Measurements from ENCODE around the gene ASCL1.

The ASCL1 gene

GRCh38 chr12:102953221-102953620 is 4.3 kb upstream of the ASCL1 start:
- DNase-seq: no peak

DNA sequence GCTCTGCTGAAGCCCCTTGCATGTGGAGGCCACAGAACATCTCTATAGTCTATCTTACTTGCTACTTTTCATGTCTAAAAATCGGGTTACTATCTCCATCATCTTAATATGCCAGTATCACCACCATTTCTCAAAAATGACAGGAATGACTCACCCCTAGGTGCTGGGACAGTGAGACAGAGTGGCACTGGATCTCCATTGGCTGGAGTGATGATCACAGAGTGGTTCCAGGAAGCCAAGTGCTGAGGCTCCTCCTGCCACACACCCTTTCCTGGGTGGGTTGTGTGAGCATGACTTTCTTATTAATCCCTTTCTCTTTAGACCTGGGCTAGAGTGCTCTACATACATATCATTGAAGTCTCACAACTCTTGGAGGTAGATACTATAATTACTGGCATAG is 3.3 kb upstream of the ASCL1 start:
- no peak for DNase-seq

- no peak for DNase-seq
Measured at GRCh38 chr12:102955926-102956737, 1.3 kb upstream of the ASCL1 start.

DNA sequence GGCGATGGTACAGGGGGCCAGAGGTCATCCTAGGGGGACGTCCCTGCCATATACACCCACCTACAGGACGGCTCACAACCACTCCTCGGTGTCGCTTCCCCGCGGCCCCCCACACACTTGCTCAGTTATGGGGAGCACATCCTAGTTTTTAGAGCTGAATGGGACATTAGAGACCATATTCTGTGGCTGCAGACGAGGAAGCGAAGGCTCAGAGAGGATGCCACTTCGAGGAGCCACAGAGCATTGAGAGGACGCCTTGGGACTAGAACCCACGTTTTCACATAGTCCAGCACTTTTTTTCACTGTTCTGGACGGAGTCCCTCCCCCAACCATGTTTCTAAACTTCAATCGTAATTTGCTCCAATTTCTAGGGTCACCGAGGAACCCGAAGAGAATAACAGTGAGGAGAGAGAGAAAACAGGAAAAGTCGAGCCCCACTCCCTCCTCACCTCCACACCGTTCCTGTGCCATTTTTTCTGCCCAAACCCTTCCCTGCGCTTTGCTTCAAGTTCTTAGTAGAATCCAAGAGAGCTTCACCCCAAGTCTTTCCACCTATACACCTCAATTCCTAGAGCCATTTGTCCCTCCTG is 641 bp upstream of the ASCL1 start:
- DNase-seq: no peak

DNA sequence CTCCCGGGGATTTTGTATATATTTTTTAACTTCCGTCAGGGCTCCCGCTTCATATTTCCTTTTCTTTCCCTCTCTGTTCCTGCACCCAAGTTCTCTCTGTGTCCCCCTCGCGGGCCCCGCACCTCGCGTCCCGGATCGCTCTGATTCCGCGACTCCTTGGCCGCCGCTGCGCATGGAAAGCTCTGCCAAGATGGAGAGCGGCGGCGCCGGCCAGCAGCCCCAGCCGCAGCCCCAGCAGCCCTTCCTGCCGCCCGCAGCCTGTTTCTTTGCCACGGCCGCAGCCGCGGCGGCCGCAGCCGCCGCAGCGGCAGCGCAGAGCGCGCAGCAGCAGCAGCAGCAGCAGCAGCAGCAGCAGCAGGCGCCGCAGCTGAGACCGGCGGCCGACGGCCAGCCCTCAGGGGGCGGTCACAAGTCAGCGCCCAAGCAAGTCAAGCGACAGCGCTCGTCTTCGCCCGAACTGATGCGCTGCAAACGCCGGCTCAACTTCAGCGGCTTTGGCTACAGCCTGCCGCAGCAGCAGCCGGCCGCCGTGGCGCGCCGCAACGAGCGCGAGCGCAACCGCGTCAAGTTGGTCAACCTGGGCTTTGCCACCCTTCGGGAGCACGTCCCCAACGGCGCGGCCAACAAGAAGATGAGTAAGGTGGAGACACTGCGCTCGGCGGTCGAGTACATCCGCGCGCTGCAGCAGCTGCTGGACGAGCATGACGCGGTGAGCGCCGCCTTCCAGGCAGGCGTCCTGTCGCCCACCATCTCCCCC is 777 bp downstream of the ASCL1 start:
- DNase-seq: no peak

GRCh38 chr12:102958830-102959176 is 1.3 kb downstream of the ASCL1 start:
- DNase-seq: no peak

DNA sequence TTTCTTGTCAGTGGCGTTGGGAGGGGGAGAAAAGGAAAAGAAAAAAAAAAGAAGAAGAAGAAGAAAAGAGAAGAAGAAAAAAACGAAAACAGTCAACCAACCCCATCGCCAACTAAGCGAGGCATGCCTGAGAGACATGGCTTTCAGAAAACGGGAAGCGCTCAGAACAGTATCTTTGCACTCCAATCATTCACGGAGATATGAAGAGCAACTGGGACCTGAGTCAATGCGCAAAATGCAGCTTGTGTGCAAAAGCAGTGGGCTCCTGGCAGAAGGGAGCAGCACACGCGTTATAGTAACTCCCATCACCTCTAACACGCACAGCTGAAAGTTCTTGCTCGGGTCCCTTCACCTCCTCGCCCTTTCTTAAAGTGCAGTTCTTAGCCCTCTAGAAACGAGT is 1.9 kb downstream of the ASCL1 start:
- DNase-seq: no peak

GRCh38 chr12:102960766-102961465 is 3.4 kb downstream of the ASCL1 start:
- no peak for DNase-seq

GRCh38 chr12:102961466-102961855 is 4.0 kb downstream of the ASCL1 start:
- DNase-seq: no peak

- DNase-seq: no peak
Measured at GRCh38 chr12:102962532-102962931, 5.1 kb downstream of the ASCL1 start.

DNA sequence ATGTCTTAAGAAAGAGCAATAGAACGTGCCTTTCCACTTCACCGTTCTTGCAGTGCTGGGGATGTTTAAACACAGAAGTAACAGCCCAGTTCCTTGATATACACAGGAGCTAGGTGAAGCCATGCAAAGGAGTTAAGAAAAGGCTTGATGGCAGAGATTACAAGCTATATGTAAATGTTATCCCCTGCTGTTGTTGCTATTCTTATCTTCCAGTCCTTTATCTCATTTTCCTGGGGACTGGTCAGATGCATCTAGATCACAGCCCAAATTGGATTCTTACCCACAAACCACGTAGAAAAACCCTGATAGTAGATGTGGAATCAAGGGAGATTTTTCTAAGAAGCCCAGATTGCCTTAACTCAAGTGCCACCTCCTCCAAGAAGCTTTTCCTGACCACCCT is 5.5 kb downstream of the ASCL1 start:
- no peak for DNase-seq

GRCh38 chr12:102963796-102964195 is 6.3 kb downstream of the ASCL1 start:
- DNase-seq: no peak

- DNase-seq: peak in 1 of 2 donors; percentile 15
Measured at GRCh38 chr12:102964872-102965271, 7.4 kb downstream of the ASCL1 start.

- DNase-seq: no peak
Measured at GRCh38 chr12:102965281-102966155, 8.0 kb downstream of the ASCL1 start.

DNA sequence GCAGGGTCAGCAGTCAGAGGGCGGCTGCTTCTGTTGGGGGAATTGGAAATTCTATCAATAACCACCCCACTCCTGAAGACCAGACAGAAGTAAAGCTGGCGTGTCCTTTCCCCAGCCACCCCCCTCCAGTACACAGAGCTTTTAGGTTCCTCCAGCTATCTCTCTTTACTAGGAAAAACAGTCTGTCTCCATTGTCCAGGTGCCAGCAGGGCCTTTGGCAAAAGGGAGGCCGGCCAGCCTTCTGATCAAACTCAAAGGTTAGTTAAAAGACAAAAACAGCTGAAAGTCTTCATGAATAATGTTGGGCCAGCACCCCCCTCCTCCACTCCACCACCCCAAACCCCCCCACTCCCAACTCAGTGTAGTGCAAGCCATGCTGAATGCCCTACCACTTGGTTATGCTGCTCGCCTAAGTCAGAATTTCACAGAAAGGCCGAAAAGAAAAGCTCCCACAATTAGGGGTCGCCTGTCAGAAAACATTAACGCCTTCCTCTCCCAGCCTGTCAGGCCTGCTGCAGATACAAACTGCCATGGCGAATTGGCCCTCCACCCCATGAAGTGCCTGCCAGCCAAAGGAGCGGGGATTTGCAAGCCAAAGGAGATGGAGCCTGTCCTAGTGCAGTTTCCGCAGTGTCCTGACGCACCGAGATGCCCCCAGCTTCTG is 8.9 kb downstream of the ASCL1 start:
- no peak for DNase-seq

DNA sequence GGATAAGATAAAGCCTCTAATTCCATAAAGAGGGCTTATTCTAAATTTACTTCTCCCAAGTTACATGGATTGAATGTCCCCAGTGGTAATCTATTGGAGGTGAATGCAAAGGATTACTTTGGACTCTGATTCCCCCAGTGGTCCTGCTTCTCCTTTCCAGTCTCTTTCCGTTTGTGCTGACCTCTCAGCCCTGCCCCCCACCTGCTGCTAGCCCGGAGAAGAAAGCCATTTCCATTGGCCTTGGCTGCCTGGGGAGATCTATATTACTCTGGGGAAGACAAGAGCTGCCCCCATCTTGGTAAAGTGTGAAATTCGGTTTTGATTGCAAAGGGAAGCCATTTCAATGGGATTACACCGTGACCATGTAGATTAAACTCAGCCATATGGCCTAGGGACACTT is 13.3 kb downstream of the ASCL1 start:
- no peak for DNase-seq

DNA sequence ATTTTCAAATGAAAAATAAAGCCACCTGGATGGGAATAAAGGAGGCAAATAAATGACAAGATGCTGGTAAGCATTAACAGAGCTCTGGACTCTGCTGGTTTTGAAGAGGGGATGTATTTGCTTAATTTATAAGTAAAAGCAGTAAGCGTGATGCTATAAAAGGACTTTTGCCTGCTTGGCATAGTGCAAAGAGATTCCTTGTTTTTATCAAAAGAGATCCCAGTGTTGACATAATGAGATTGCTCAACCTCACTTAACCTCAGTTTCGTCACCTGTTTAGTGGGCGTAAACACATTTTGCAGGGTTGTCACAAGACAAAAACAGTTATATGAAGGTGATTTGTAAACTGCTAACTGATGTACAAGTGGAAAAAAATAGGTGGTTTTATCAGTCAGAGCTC is 13.8 kb downstream of the ASCL1 start:
- no peak for DNase-seq

DNA sequence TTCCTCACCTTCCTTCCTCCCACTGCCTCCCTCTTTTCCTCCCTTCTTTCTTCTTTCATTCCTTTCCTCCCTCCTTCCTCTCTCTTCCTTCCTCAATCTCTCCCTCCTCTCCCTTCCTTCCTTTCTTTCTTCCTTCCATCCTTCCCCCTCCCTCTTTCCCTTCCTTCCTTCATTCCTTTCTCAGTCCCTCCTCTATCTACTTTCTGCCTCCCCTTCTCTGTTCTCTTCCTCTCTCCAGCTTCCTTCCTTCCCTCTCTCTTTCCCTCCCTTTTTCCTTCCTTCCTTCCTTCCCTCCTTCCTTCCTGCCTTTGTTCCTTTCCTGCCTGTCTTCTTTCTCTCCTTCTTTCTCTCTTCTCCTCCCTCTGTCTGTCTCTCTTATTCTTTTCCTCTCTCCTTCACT is 16.1 kb downstream of the ASCL1 start:
- DNase-seq: no peak

GRCh38 chr12:102976609-102977280 is 19.3 kb downstream of the ASCL1 start:
- DNase-seq: no peak

GRCh38 chr12:102977945-102978706 is 20.7 kb downstream of the ASCL1 start:
- no peak for DNase-seq

- no peak for DNase-seq
Measured at GRCh38 chr12:102980350-102980749, 22.9 kb downstream of the ASCL1 start.
